Measurements from ENCODE around the gene PPP1R9B. TPM values are rescaled to one million over a fixed set of nuclear protein-coding genes. Genes with fewer than 3 reads are reported as not detected.

PPP1R9B gene
- total and polyA plus RNA-seq, 2 of the 8 experiments (the other 6 are each of a cell fraction or from before 2014, with no cell fraction given) = 5.2 to 13.1 TPM

GRCh38 chr17:50187394-50187725 lies 36.9 kb upstream of the PPP1R9B start:
- FAIRE-seq = no peak
- Histone ChIP-seq H3K18ac (ENCODE audit: extremely low read depth, low read length) (no peak overlapping the region), H2BK15ac (ENCODE audit: low read length) (no peak overlapping the region), H3K27ac (ENCODE audit: low read depth, low read length) (no peak overlapping the region), H3K56ac (replicated peaks; ENCODE audit: insufficient read length, low read depth, low read length) (no peak overlapping the region), H4K20me1 (replicated peaks in 1 of 2; ENCODE audit: control insufficient read depth in 1 of 2, insufficient read depth in 2 of 2, low read length in 2 of 2) (peaks cover 1 to 4% of the 10 kb centered on the region in 2 experiments), H4K5ac (ENCODE audit: insufficient read length, low read depth, low read length) (no peak overlapping the region), H3K9me3 (ENCODE audit: insufficient read depth in 2 of 2, low read depth in 1 of 2, low read length in 1 of 2) (no peaks in the 10 kb centered on the region), H3K79me1 (ENCODE audit: low read depth, low read length) (no peaks in the 10 kb centered on the region), H2BK20ac (ENCODE audit: low read length) (no peak overlapping the region), H2AK5ac (ENCODE audit: low read depth, low read length) (no peak overlapping the region), H3K9ac (replicated peaks in 1 of 4; ENCODE audit: extremely low read depth in 1 of 4, low read depth in 3 of 4, low read length in 3 of 4) (no peak overlapping the region), H3K79me2 (ENCODE audit: control insufficient read depth in 1 of 2, insufficient read depth in 2 of 2, low read length in 2 of 2) (no peaks in the 10 kb centered on the region), H2BK120ac (replicated peaks; ENCODE audit: low read depth, low read length) (no peak overlapping the region), H3K27me3 (replicated peaks in 1 of 4; ENCODE audit: control insufficient read depth in 3 of 4, extremely low read depth in 1 of 4, insufficient read depth in 3 of 4, low read length in 3 of 4) (no peaks in the 10 kb centered on the region), H3K4ac (replicated peaks; ENCODE audit: insufficient read length, low read depth, low read length) (no peak overlapping the region), H4K91ac (replicated peaks; ENCODE audit: insufficient read length, low read length) (no peak overlapping the region), H3K14ac (ENCODE audit: insufficient read length) (no peak overlapping the region), H3K36me3 (ENCODE audit: control insufficient read depth in 2 of 4, insufficient read depth in 4 of 4, low read length in 3 of 4) (peaks cover 5 to 59% (median 26%) of the 10 kb centered on the region in 4 experiments; a peak in 6 of 8 replicates), H3K4me2 (ENCODE audit: insufficient read depth in 1 of 2, low read depth in 2 of 2, low read length in 2 of 2) (no peak overlapping the region), H2AFZ (ENCODE audit: low read length) (no peak overlapping the region), H2BK12ac (ENCODE audit: low read depth, low read length) (no peak overlapping the region), H3K4me1 (replicated peaks in 1 of 4; ENCODE audit: control insufficient read depth in 3 of 4, insufficient read depth in 4 of 4, low read length in 3 of 4) (peaks cover 0 to 18% (median 3%) of the 10 kb centered on the region in 4 experiments; a peak in 4 of 7 replicates), H3K4me3 (ENCODE audit: extremely low read depth in 1 of 4, insufficient read depth in 2 of 4, low read depth in 3 of 4, low read length in 4 of 4) (no peak overlapping the region), H2BK5ac (ENCODE audit: low read depth, low read length) (no peak overlapping the region), H3K23me2 (ENCODE audit: low read depth, low read length) (no peaks in the 10 kb centered on the region), H3K23ac (ENCODE audit: insufficient read length) (no peak overlapping the region), H4K8ac (ENCODE audit: extremely low read depth, insufficient read depth, low read length) (no peak overlapping the region)
- no peak for TF ChIP-seq RNF2 (IDR thresholded peaks at IDR 0.05; ENCODE audit: borderline replicate concordance, low read depth, low read length, missing control alignments, poor library complexity, severe bottlenecking)
- TF ChIP-seq SIRT6 (IDR thresholded peaks at IDR 0.05; ENCODE audit: low read length) = no peak
- TF ChIP-seq YY1 (IDR thresholded peaks at IDR 0.05; ENCODE audit: low read depth, low read length) = no peak
- no peak for TF ChIP-seq TAF7 (optimal IDR thresholded peaks at IDR 0.05; ENCODE audit: borderline replicate concordance, low read depth, low read length)
- TF ChIP-seq JUN (IDR thresholded peaks at IDR 0.05; ENCODE audit: low read depth, low read length) = no peak
- no peak for TF ChIP-seq EP300 (IDR thresholded peaks at IDR 0.05; ENCODE audit: borderline replicate concordance in 1 of 2, low read depth in 2 of 2, low read length in 2 of 2)
- TF ChIP-seq E2F6 (IDR thresholded peaks at IDR 0.05) = no peak
- TF ChIP-seq MAFK (IDR thresholded peaks at IDR 0.05; ENCODE audit: low read depth, low read length) = no peak
- 87% methylated on average over 4 of the region's 4 CpGs; no CpG with 5 or more reads in 1 of the 2 experiments for WGBS, 2 experiments (ENCODE audit: extremely low coverage in 1 of 2, insufficient coverage in 1 of 2, insufficient read length in 1 of 2, insufficient replicate concordance in 2 of 2, low coverage in 1 of 2, low lambda C conversion rate in 2 of 2, missing lambda C conversion rate in 1 of 2)
- CTCF ChIA-PET (ENCODE audit: partially characterized antibody) = interaction anchor here (1.0 to 2.8 kb wide), 9 partner anchors 9 to 106 kb away, joined by 3 to 19 read pairs (median 5); partner anchors contain the start of genes COL1A1 and TMEM92
- DNase-seq (ENCODE audit: low read depth in 1 of 2, low spot score in 2 of 2) = no peak
- POLR2A ChIA-PET (ENCODE audit: partially characterized antibody) = interaction anchor here (0.5 to 1.8 kb wide), 2 partner anchors 10 to 475 kb away, joined by 3 to 5 read pairs; no protein-coding TSS in a partner anchor
